Fibroblast of lung (primary cell): ENCODE measurements around the gene AKAP10.

Experiments
- EZH2 ChIP-seq: IDR thresholded peaks from 2 replicates; pipeline ENCODE4 v1.5.1; 2012; ENCODE audit warnings: low read length, control low read depth, mild to moderate bottlenecking; ENCODE audit errors: missing control alignments
- TF ChIP-seq, protein P1 (sequence below), 2 donors: IDR thresholded peaks in 1 of 2; conservative IDR thresholded peaks in 1 of 2; 1 replicate in 1 of 2; 2 replicates in 1 of 2; pipeline ENCODE4 v1.5.1; 2011 to 2012; ENCODE audit warnings: low read length in 2 of 2, control low read depth in 1 of 2, inconsistent platforms in 1 of 2, low read depth in 1 of 2, mild to moderate bottlenecking in 1 of 2

DNA sequence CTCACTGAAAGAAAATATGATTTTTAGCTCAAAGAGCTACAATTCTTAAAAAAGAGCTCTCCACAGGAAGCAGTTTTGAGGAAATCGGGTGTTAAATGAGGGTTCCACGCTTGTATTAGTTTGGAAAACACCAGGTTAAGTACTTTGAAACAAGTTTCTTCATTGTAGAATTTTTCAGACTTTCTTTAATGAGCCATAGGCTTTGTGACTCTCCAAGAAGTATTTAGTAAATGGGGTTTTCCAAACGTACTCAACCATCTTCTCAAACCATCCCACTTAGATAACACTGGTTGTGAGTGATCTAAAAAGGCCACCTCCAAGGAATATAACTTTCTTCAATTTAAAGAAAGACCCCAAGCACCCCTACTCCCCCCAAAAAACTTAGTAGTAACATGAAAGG, 112.6 kb downstream of the AKAP10 start:
- TF ChIP-seq, protein P1, sequence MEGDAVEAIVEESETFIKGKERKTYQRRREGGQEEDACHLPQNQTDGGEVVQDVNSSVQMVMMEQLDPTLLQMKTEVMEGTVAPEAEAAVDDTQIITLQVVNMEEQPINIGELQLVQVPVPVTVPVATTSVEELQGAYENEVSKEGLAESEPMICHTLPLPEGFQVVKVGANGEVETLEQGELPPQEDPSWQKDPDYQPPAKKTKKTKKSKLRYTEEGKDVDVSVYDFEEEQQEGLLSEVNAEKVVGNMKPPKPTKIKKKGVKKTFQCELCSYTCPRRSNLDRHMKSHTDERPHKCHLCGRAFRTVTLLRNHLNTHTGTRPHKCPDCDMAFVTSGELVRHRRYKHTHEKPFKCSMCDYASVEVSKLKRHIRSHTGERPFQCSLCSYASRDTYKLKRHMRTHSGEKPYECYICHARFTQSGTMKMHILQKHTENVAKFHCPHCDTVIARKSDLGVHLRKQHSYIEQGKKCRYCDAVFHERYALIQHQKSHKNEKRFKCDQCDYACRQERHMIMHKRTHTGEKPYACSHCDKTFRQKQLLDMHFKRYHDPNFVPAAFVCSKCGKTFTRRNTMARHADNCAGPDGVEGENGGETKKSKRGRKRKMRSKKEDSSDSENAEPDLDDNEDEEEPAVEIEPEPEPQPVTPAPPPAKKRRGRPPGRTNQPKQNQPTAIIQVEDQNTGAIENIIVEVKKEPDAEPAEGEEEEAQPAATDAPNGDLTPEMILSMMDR (conservative IDR thresholded peaks at IDR 0.05 in 1 of 2, IDR thresholded peaks at IDR 0.05 in 1 of 2; ENCODE audit: low read depth in 1 of 2, low read length in 2 of 2) = no peak
- TF ChIP-seq EZH2 = no peak
